T-helper 1 cell treated with Interleukin-12 subunit alpha and Interleukin-12 subunit beta and Interleukin-4 antibody, amounts not matched to agents 30 ng/mL and 1 ng/mL, for 36 hours (primary cell): ENCODE measurements around the gene RNASEH1. TPM values are rescaled to one million over a fixed set of nuclear protein-coding genes. Genes with fewer than 3 reads are reported as not detected.
"Not testable (repeated sequence)": the region's sequence is repeated elsewhere in the genome, so short reads cannot be mapped to it uniquely, and the experiment has no call there.

Experiments used
- intact Hi-C: fragments of 100-400 bp; cut with micrococcal nuclease; formaldehyde crosslinking; loops from one replicate; pipeline ENCODE4 v1.15.1; 2024
- total RNA-seq: library from RNA; stranded (reverse); gene quantifications from 2 replicates; pipeline ENCODE4 v1.2.3, GENCODE V29; 2022

RNASEH1 gene
- total RNA-seq, 1 donor from 2014 or later, result 25.9 TPM

DNA sequence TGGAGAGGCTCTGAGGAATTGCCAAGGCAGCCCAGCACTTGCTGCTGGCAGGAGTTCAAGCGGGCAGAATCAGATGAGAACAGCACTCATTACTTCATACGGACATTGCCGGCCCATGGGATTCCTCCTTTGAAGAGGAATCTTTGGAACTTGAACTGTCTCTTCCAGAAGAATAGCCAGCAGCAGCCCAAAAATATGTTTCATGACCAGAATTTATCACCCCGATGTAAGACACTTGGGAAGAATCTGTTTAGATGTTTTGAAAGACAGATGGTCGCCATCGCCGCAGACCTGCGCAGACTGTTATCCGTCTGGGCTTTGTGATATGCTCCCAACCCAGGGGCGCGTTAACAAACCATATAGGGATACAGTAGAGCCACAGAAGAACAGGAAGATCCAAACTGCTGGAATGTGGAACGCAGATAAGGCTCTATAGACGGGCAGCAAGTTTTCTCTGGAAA lies 35.1 kb downstream of the RNASEH1 start:
- intact Hi-C loops, result no loop called here

GRCh38 chr2:3520591-3520990 lies 37.5 kb downstream of the RNASEH1 start:
- intact Hi-C loops, result no loop called here

GRCh38 chr2:3519255-3520205 lies 38.6 kb downstream of the RNASEH1 start, which contains the start of gene ADI1:
ADI1 (minus strand) TSS chr2:3519531; CDS start chr2:3519487, 44 bp downstream.
- intact Hi-C loops, result loop anchor here (1.0 to 2.0 kb wide), 8 partner anchors 39 to 1463 kb away; partner anchors contain the start of genes EIPR1, RNASEH1 and RPS7

DNA sequence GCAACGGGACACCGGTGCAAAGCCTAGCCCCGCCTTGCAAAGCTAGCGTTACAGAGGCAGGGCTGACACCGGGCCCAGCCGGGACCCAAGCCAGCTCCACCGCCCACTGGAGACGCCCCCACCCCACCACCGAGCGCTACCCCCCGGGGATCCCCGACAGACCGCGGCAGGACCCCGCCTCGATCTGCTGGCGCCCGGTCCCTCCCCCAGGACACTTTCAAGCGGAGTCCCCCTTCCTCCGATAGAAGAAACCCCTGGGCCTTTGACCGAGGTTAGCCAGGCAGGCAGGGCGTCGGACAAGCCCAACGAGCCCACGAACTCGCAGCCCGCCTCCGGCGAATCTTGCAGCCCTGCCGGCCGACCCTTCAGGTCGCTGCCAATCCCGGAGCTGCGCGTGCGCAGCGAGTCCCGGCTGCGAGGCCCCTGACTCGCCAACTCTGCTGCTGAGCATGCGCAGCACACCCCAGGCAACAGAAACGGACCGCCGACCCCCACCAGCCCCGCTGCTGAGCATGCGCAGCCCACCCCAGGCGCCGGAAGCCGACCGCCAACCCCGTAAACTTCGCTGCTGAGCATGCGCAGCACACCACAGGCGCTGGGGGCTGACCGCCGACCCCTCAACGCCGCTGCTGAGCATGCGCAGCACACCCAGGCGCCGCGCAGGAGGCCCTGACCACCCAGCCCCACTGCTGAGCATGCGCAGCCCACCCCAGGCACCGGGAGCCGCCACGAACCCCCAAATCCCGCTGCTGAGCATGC lies 39.5 kb downstream of the RNASEH1 start:
- intact Hi-C loops, result loop anchor here (1.0 to 2.0 kb wide), 8 partner anchors 40 to 1462 kb away; partner anchors contain the start of genes EIPR1, RNASEH1 and RPS7

DNA sequence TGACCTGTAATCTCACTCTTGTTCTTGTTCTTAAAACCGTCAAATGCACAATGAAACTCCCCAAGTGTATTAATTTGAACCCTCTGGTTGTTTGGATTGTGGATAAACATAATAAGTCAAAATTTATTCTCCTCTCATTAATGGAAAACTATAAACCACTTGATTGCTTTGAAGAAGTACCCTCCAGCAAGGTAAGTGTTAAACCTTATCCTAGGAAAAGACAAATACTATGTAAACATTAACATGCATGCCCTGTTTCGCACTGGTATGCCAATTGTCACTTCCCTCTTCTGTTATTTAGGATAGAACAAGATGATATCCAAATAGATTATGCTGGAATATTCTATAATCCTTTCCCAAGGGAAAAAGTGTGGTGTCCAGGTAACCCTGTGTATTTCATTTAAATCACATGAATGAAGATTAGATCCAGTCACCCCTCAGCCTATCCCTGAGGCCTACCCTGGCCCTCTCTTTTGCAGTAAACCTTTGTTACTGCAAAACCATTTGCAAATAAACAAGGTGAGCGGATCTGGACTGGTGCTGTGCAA lies 40.1 kb downstream of the RNASEH1 start:
- intact Hi-C loops, result loop anchor here (2.0 kb wide), 3 partner anchors 55 to 1461 kb away; no protein-coding TSS in a partner anchor

DNA sequence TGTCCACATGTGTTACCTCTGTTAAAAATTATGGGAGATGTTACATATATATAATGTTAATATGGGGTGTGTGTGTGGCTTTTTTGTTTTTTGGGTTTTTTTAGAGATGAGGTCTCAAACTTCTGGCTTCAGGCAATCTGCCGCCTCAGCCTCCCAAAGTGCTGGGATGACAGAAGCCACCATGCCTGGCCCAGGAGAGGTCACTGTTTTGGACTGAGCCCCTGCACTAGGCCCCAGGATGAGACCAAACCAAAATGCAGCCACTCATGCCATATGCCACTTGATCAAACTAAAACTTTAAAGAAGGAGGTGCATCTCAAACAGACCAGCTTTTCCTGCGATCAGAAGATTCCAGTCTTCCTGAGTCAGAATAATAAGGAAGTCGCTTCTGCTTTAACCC lies 41.3 kb downstream of the RNASEH1 start:
- intact Hi-C loops, result no loop called here

- intact Hi-C loops, result not testable (repeated sequence)
These were observed 42.7 kb downstream of the RNASEH1 start for GRCh38 chr2:3515438-3515837.

- intact Hi-C loops, result no loop called here
These were observed 44.9 kb downstream of the RNASEH1 start for GRCh38 chr2:3513026-3513810.

GRCh38 chr2:3512086-3512485 lies 46.0 kb downstream of the RNASEH1 start:
- intact Hi-C loops, result no loop called here

- intact Hi-C loops, result no loop called here
These were observed 52.4 kb downstream of the RNASEH1 start for GRCh38 chr2:3505771-3506170.

DNA sequence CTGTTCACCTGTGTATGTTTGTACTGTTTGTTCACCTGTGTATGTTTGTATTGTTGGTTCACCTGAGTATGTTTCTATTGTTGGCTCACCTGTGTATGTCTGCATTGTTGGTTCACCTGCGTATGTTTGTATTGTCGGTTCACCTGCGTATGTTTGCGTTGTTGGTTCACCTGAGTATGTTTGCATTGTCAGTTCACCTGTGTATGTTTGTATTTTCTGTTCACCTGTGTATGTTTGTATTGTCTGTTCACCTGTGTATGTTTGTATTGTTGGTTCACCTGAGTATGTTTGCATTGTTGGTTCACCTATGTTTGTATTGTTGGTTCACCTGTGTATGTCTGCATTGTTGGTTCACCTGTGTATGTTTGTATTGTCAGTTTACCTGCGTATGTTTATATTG lies 53.4 kb downstream of the RNASEH1 start:
- intact Hi-C loops, result no loop called here

DNA sequence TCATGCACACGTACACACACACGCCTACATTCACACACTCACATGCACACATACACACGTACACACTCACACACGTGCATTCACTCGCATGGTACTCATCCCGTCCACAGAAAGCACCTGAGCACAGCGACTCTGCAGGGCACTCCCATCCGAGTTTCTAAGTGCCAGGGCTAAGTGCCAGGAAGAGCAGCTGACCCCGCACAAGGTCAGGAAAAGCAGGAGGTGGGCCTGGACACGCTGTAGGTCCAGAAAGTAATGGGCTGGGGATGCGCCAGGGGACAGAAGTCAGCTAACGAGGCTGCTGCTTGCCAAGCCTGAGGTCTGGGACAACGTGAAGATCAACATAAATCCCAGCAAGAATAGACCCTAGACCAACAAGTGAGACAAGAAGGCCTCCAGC lies 54.6 kb downstream of the RNASEH1 start:
- intact Hi-C loops, result no loop called here

DNA sequence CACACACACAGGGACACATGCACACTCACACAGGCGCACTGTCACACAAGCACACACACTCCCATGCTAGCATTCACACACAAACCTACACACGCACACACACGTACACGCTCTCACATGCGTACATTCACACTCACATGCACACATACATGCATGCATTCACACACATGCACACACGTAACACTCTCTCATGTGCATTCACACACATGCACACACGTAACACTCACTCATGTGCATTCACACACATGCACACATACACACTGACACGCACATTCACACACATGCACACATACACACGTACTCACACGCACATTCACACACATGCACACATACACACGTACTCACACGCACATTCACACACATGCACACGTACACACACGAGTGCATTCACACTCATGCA lies 55.1 kb downstream of the RNASEH1 start:
- intact Hi-C loops, result no loop called here

- intact Hi-C loops, result no loop called here
These were observed 57.7 kb downstream of the RNASEH1 start for GRCh38 chr2:3500326-3500899.

DNA sequence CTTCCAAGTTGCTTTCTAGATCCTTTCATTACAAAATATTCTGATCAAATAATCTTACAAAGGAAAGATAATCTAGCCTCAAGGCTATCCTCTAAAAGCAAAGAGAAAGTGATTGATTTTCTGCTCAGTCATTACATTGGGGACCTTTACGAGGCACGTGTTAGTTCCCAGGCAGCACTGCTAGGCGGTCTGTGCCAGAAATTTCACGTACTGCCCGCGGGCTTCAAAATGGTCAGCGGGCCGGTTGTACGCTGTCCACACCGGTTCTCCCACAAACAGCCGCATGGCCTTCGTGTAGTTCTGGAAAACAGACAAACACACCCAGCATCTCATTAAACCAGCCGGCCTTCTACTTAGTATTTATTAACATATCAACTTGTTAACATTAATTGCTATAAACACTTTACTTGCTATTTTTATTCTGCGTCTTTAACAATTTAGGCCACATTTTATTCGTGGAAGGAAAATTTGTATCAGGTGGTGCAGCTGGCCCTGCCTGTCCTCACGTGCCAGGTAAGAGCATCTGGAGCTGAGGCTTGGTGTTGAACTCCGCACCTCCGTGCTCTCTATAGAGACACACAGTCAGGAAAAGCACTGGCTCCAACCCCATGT lies 59.2 kb downstream of the RNASEH1 start:
- intact Hi-C loops, result no loop called here

DNA sequence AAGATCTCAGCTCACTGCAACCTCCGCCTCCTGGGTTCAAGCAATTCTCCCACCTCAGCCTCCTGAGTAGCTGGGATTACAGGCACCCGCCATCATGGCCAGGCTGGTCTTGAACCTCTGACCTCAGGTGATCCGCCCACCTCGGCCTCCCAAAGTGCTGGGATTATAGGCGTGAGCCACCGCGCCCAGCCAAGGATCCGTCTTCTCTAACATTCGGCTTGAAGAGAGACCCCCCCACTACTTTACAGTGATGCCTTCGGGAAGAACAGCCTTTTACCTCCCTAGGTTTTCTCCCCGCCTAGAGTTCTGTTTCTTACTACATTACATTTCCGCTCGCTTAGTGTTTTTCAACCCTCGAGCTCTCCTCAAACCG lies 61.4 kb downstream of the RNASEH1 start:
- intact Hi-C loops, result not testable (repeated sequence)
